GM18520 (cell line): Measurements from ENCODE around the gene HEXD.
A peak's percentile ranks its signal among the peaks of the same experiment; 100 is the strongest.
"Not testable (repeated sequence)": the region's sequence is repeated elsewhere in the genome, so short reads cannot be mapped to it uniquely, and the experiment has no call there.

ENCODE experiments used
- ATAC-seq: cut with Tn5 transposase; IDR thresholded peaks from one replicate; pipeline ENCODE4 v1.9.1; 2021; ENCODE audit not compliant: unreplicated experiment

The HEXD gene

GRCh38 chr17:82457073-82457928, 39.2 kb downstream of the HEXD start:
- no peak for ATAC-seq

- ATAC-seq, result no peak
Observed at GRCh38 chr17:82457929-82458178, 39.7 kb downstream of the HEXD start.

DNA sequence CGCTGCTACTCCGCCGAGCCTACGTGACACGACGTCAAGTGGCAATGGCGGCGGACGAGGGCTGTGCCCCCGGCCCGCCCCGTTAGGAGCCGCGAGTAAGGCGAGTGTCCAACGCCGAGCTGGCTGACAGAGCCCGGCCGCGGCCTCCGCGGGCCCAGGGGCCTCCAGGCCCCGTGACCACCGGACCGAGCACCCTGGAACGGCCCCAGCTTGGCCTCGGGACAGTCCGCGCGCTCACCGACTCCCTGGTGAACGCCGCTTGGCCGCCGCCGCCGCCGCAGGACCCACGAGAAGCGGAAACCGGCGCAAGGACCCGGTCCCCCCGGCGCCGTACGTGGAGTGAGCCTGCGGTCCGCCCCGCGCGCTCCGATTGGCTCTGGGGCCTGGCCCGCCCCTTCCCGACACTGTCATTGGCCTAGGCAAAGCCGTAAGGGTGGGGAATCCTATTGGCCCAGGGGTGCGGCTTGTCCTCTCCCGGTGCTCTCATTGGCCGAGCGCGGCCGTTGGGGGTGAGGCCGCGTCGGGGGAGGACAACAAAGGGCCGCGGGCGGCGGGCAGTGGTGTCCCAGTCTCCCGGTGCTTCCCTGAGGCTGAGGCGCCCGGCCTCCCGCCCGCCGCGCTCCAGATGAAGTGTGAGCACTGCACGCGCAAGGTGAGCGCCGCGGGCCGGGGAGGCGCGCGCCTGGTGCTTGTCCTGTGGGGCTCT, 40.2 kb downstream of the HEXD start, which contains the start of gene NARF:
NARF (plus strand) TSS at position 563 of the 706 bp plus-strand sequence; CDS start at position 626, 63 bp downstream.
- peak; percentile 86 for ATAC-seq

DNA sequence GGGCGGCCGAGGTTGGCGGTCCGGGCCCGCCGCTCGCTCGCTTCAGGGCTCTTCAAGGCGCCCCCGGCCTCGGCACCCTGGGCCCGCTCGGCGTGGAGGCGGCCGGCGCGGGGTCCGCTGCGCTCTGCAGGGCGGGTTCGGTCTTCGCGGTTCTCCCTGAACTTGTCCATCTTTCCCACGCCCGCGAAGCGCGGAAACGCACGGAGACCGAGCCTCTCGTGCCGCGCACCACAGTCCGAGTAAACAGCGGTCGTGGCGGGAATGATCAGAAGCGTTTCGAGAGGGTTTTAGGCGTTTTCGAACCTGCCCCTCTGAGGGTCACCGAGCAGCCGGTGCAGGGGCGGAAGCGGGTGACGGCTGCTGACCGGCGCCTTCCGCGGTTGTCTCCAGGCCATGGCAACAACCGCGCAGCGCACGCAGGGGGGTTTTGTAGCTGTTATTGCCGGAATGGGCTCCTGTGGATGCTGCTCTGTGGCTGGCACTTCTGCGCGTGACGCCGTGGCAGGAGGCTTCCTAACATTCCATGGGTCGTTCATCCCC, 40.8 kb downstream of the HEXD start:
- no peak for ATAC-seq

DNA sequence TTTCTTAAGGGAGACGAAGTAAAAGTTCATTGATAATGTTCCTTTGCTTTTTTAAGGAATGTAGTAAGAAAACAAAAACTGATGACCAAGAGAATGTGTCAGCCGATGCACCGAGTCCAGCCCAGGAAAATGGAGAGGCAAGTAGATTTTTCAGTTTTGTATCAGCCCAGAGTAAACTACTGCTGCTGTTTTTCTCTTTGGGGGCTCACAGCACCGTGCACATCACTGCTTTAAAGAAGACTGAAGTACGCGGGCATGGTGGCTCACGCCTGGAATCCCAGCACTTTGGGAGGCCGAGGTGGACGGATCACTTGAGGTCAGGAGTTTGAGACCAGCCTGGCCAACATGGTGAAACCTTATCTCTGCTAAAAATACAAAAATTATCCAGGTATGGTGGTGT, 41.8 kb downstream of the HEXD start:
- not testable (repeated sequence) for ATAC-seq

- ATAC-seq, result no peak
Observed at GRCh38 chr17:82461827-82462524, 43.8 kb downstream of the HEXD start.

DNA sequence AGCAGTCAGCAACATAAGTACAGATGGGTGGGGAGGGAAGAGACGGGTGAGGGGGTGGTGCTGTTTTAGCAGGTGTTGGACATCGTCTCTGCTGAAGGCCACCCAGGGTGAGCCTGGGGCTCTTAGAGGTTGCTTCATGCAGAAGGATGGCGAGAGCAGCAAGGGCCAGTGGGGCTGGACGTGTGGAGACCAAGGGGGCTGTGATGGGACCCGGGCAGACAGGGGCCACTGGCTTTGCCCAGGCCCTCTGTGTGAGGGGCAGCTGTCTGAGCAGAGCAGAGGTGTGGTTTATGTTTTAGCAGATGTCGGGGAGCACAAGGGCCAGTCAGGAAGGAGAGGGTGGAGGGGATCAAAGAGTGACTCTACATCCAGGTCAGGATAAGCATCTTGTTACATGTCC, 45.2 kb downstream of the HEXD start:
- no peak for ATAC-seq

DNA sequence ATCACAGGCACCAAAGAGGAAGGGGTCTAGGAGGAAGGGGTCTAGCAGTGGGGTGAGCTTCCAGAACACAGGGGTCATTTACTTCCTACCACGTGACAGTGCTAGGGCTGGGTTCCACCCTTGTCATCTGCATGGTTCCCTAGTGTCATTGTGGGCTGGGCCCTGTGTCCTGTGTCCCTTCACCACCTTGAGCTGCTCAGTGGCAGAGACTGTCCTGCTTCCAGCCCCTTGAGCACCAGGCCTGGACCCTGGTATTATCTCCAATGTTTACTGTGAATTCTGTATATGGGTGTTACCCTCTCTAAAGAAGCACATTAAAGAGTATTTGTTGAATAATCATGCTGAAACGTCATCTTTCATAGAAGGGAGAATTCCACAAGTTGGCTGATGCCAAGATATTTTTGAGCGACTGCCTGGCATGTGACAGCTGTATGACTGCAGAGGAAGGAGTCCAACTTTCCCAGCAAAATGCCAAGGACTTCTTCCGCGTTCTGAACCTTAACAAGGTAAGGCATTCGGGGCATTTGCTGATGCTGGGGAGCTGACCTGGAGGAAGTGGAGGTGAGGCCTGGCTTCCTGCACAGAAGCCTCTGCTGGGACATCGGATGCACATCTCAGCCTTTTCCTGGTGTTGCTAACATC, 45.9 kb downstream of the HEXD start:
- no peak for ATAC-seq

- ATAC-seq, result no peak
Observed at GRCh38 chr17:82464567-82464929, 46.4 kb downstream of the HEXD start.

DNA sequence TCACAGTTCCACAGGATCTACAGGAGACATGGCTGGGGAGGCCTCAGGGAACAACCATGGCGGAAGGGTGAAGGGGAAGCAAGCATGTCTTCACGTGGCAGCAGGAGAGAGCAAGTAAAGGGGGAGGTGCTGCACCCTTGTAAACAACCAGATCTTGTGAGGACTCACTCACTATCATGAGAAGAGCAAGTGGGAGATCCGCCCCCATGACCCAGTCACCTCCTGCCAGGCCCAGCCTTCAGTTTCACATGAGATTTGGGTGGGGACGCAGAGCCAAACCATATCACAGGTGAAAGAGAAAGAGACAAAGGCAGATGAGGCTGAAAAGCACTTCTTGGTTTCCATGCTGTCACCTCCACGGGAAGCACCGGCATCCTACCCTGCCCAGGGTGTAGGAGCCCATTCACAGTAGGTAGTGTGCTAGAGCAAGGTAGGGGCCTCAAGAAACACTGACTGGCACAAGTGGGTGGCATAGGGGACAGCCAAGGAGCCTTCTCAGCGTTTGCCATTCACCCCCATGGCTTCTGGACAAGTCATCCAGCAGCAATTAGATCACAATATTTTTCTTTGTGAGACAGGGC, 47.0 kb downstream of the HEXD start:
- no peak for ATAC-seq

DNA sequence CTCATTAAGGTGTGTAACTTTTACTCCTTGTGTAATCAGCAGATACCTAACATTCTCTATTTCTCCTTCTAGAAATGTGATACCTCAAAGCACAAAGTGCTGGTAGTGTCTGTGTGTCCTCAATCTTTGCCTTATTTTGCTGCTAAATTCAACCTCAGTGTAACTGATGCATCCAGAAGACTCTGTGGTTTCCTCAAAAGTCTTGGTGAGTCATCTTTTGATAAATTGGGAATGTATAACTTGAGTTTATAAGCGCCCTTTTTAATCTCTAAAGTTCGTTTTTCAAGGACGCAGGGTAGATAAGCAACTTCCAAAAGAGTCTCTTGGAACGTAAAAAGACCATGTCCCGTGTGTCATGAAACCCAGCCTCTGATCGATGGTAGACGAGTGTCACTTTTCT, 50.5 kb downstream of the HEXD start:
- no peak for ATAC-seq

DNA sequence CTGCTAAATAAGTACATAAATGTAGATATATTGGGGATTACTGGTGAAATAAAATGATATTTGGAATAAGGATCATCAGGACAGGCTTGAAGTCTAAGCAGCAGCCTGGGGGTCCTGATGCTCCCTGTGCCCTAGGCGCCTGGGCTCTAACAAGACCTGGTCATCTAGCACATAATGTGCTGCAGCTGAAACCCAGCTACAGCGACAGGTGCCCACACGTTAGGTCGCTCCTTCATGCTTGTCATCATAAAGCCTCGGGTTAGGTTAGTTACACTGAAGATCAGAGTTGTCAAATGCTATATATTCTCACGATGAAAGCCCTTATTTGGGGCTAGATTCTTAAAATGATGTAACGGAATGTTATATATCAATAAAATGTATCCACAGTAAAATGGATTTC, 51.9 kb downstream of the HEXD start:
- no peak for ATAC-seq

- no peak for ATAC-seq
Observed at GRCh38 chr17:82474223-82475010, 56.3 kb downstream of the HEXD start.

DNA sequence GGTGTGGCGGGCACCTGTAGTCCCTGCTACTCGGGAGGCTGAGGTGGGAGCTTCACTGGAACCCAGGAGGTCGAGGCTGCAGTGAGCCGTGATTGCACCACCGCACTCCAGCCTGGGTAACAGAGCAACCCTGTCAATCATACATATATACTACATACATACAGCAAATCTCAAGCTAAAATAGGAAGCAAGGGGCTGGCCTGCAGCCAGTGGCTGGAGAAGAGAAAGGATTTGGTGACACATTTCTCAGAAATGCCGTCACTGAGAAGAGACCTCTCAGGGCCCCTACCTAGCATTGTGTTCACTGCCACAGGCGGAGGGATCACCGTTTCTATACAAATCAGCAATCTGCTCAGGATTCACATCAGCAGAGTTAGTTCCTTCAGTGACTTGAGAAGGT, 57.3 kb downstream of the HEXD start:
- no peak for ATAC-seq

GRCh38 chr17:82477934-82478333, 59.8 kb downstream of the HEXD start:
- no peak for ATAC-seq

- no peak for ATAC-seq
Observed at GRCh38 chr17:82479602-82480001, 61.5 kb downstream of the HEXD start.

DNA sequence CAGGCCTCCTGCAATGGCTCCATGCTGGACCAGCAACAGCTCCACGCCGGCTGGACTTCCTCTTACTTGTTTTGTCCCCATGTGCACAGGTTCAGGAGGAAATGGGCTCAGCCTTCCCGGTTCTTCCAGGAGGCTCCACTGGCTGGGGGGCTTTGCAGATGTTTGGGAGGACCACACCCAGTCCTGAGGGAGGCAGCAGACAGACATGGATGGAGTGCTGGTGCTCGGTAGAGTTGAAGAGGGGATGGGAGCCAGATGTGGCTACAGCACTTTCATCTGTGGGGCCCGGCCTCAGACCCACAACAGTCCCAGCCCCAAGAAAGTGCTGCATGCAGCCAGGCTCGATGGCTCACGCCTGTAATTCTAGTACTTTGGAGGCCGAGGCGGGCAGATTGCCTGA, 62.2 kb downstream of the HEXD start:
- no peak for ATAC-seq

- no peak for ATAC-seq
Observed at GRCh38 chr17:82483204-82483660, 65.1 kb downstream of the HEXD start.

DNA sequence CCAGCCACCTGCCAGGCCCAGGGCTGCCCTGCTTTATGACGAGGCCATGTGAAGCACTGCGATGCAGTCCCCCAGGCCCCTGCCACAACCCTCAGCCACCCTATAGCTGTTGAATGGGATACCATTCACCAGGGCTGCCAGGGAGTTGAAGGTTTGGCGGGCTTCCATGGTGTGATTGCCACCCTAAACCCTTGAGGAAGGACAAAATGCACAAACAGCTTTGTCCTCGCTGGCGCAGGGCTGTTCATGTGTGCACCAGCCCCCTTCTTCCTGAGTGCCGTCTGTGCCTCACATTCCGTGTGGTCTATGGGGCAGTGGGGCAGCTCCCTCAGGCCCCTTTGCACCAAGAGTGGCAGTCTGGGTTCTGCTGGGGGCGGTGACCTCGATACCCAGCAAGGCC, 65.7 kb downstream of the HEXD start:
- ATAC-seq, result no peak
